Measurements from ENCODE around the gene MAML3.

The MAML3 gene

GRCh38 chr4:139668036-139668435 is 485.9 kb downstream of the MAML3 start:
- no peak overlapping the region for H3K27ac ChIP-seq
- no peak for DNase-seq (ENCODE audit: low read depth, low spot score)
